Hepatocyte (in vitro differentiated cells): ENCODE results near the gene DYDC2.

ENCODE experiments used
- CTCF ChIP-seq: fragments of 200-600 bp; sonication (generic); IDR thresholded peaks from 2 replicates; pipeline ENCODE4 v1.5.1; 2016; ENCODE audit warnings: antibody characterized with exemption, mild to moderate bottlenecking; ENCODE audit not compliant: poor library complexity
- EZH2 ChIP-seq: fragments of 200-600 bp; sonication (generic); IDR thresholded peaks from 2 replicates; pipeline ENCODE4 v1.6.1; 2016; ENCODE audit warnings: antibody characterized with exemption, mild to moderate bottlenecking, borderline replicate concordance
- EZH2phosphoT487 ChIP-seq: fragments of 200-600 bp; sonication (generic); IDR thresholded peaks from one replicate; pipeline ENCODE4 v1.6.1; 2018; ENCODE audit warnings: antibody characterized with exemption, mild to moderate bottlenecking, low read depth, moderate library complexity; ENCODE audit not compliant: unreplicated experiment, severe bottlenecking

GRCh38 chr10:80322158-80322557, 34.4 kb upstream of the DYDC2 start:
- TF ChIP-seq EZH2 (no peak), CTCF (no peak), EZH2phosphoT487 (no peak)
